SH-SY5Y (cell line): ENCODE results near the gene GEN1.

Experiments used
- GATA2 ChIP-seq: IDR thresholded peaks from 2 replicates; pipeline ENCODE4 v1.6.1; 2011; ENCODE audit warnings: mild to moderate bottlenecking, low read depth, low read length
- GATA3 ChIP-seq: IDR thresholded peaks from 2 replicates; pipeline ENCODE4 v1.6.1; 2011; ENCODE audit warnings: low read depth, mild to moderate bottlenecking, low read length, moderate library complexity

DNA sequence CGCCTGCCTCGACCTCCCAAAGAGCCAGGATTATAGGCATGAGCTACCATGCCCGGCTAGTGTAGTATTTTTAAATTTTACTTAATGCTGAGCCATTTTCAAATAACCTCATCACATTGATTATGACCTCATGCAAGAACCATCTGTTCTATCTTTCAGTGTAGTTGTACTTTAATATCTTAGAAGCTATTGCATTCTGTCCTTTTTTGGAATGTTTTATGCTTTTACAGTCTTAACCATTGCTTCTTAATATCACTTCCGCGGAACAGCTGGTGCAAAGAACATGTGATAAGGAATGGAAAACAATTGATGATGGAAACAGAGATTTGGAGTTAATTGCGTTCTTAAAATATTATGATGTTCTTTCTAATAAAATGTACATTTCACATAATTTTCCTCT, 2.7 kb downstream of the GEN1 start:
- TF ChIP-seq GATA3 (no peak), GATA2 (no peak)
